GM21447 (cell line): ENCODE data around the gene ZNF366.

Experiments used
- ATAC-seq: cut with Tn5 transposase; IDR thresholded peaks from one replicate; pipeline ENCODE4 v1.9.1; 2021; ENCODE audit not compliant: unreplicated experiment

Gene ZNF366

GRCh38 chr5:72441862-72442540 is 65.2 kb downstream of the ZNF366 start:
- no peak for ATAC-seq

DNA sequence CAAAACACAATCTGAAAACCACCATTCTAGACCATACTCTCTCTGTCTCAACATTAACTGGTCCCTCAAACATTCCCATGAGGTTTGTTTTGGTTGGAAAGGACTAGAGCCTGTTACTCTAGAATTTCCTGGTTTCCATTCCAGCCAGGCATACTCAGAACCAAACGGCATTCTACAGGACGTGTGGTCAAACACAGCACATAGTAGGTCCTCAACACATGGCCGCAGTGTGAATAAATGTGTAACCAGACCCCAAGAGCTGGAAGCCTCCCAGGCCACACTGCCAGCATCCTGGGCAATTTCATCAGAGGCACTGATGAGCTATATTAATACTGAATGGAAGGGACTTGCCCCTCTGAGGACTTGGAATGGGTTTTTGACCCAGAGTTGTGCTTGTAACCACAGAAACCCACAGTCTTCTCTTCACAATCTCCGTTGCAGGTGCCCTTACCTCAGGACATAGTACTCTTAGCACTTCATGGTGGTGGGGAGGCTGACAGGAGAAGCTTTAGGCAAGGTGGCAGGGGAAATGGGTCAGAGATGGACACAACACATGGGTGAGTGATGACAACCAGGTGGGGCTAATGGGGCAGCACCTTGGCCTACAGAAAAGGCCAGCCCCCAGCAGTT is 66.0 kb downstream of the ZNF366 start:
- no peak for ATAC-seq

- ATAC-seq: peak; percentile 53
These were observed 67.0 kb downstream of the ZNF366 start for GRCh38 chr5:72440207-72440638.

- no peak for ATAC-seq
These were observed 68.0 kb downstream of the ZNF366 start for GRCh38 chr5:72439192-72439591.

DNA sequence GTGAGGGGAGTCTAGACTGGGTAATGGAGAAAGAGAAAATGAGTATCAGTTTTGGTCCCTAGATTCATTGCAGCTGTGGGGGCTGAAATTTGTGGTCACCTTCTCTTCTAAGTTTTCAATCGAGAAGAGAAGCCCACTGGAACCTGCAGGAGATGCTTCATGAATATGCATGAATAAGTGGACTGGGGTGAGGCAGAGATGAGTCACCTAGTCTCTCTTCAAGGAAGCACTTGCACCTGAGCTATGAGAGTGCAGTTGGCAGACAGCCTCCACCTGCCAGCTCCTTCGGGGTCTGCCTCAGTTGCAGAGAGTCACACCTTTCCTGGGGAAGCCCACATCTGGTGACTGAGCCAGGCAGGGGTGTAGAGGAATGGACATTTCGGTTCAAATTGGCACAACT is 69.1 kb downstream of the ZNF366 start:
- ATAC-seq: no peak

GRCh38 chr5:72436796-72437471 is 70.3 kb downstream of the ZNF366 start:
- ATAC-seq: no peak

- no peak for ATAC-seq
These were observed 72.3 kb downstream of the ZNF366 start for GRCh38 chr5:72434781-72435437.

DNA sequence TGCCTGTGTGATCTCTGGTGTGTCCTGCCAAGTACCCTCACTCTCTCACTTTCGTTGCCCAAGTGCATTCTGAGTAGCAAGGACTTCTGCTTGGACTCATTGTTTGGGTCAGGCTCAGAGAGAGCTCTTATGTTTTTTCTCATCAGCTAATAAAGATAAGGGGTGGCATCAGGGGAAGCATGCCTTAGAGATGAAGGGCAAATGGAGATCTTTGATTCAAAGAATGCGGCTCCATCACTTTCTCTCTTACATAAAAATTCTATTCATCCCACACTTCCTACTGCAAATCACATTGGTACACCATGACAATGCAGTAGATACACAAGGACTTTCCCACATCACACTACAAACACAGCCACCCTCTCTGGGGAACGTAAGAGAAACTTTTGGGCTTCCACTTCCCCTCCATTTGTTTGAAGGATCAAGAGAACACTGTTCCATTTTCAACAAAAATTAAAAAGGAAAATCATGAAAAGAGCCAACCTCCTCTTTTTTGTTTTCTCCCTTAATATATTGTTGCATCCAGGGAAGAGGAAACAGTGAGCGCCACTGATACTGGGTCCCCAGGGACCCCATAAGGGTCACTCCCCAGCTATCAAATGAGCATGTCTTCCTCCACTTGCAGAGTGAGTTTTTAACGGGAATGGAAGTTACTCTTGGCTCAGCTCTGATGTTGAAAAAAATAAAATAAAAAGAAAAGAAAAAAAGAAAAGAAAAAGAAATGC is 73.0 kb downstream of the ZNF366 start:
- no peak for ATAC-seq

GRCh38 chr5:72433522-72433921 is 73.7 kb downstream of the ZNF366 start:
- ATAC-seq: no peak

DNA sequence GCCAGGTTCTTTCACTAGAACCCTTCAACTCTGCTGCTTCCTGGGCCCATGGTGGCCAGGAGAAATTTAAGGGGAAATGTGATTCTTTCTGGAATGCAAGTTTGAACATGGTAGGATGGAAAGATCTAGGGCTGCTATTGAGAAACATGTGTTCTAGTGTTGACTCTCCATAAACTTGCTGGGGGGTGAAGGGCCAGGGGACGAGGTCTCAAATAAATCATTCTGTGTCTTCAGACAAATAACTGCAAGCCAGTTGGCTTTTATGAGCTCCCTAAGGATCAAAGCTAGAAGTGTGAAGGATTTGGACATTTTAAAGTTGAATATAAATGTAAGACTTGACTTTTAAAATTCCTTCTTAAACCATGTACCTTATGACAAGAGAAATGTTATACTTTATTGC is 78.5 kb downstream of the ZNF366 start:
- ATAC-seq: no peak

- ATAC-seq: no peak
These were observed 79.4 kb downstream of the ZNF366 start for GRCh38 chr5:72427488-72428437.

GRCh38 chr5:72427016-72427415 is 80.2 kb downstream of the ZNF366 start:
- no peak for ATAC-seq

DNA sequence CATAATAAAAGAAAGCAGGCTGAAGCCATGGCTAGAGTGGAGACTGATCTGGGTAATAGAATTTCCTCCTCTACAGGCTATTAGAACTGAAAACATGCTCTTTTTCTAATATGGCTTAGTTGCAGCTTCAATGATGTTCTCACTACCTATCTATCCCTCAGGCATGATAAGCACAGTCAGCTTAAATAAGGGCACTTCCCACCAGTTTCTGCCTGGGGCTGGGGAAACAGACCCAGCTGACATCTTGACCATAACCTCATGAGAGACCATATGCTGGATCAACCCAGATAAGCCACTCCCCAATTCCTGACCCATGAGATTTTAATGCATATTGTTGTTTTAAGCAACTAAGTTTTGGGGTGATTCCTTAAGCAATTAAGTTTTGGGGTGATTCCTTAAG is 81.2 kb downstream of the ZNF366 start:
- no peak for ATAC-seq

DNA sequence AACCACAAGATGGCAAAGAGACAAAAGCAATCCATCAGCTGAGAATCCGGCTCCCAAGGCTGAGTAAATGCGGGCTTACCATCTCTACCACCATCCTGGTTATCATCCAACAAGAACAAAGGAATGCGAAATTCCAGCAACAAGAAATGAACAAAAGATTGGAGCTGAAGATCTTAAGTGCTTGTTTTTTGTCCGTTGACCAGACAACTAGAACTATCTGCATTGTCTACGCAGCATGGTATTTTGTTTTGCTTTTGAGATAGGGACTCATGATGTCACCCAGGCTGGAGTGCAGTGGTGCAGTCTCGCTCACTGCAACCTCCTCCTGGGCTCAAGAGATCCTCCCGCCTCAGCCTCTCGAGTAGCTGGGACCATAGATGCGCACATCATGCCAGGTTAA is 88.9 kb downstream of the ZNF366 start:
- ATAC-seq: no peak

- ATAC-seq: no peak
These were observed 89.7 kb downstream of the ZNF366 start for GRCh38 chr5:72417333-72418062.

- no peak for ATAC-seq
These were observed 91.4 kb downstream of the ZNF366 start for GRCh38 chr5:72415616-72416325.

GRCh38 chr5:72412283-72413055 is 94.7 kb downstream of the ZNF366 start:
- ATAC-seq: no peak
